SH-SY5Y (cell line): ENCODE data around the gene DAAM1.

Experiments used
- GATA2 ChIP-seq: IDR thresholded peaks from 2 replicates; pipeline ENCODE4 v1.6.1; 2011; ENCODE audit warnings: mild to moderate bottlenecking, low read depth, low read length
- GATA3 ChIP-seq: IDR thresholded peaks from 2 replicates; pipeline ENCODE4 v1.6.1; 2011; ENCODE audit warnings: low read depth, mild to moderate bottlenecking, low read length, moderate library complexity

- TF ChIP-seq GATA3 (no peak), GATA2 (no peak)
These were observed 157.9 kb downstream of the DAAM1 start for GRCh38 chr14:59346329-59346728.
